ENCODE results near the gene EXOC6B.

DNA sequence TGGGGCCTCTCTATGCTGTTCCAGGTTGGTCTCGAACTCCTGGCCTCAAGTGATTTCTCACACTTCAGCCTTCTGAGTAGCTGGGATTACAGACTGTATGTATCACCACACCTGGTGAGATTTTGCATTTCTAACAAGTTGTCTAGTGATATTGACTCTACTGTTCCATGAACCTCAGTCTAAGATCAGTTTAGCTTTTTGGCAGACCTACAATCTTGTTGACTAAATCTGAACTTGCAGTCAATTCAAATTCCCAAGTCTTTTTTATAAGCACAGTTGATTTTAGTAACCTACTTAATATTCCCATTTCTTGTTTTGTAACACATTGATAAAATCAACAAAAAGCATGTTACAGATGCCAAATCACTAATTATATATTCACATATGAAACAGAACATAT lies 412.1 kb downstream of the EXOC6B start:
- TF ChIP-seq, protein P1, sequence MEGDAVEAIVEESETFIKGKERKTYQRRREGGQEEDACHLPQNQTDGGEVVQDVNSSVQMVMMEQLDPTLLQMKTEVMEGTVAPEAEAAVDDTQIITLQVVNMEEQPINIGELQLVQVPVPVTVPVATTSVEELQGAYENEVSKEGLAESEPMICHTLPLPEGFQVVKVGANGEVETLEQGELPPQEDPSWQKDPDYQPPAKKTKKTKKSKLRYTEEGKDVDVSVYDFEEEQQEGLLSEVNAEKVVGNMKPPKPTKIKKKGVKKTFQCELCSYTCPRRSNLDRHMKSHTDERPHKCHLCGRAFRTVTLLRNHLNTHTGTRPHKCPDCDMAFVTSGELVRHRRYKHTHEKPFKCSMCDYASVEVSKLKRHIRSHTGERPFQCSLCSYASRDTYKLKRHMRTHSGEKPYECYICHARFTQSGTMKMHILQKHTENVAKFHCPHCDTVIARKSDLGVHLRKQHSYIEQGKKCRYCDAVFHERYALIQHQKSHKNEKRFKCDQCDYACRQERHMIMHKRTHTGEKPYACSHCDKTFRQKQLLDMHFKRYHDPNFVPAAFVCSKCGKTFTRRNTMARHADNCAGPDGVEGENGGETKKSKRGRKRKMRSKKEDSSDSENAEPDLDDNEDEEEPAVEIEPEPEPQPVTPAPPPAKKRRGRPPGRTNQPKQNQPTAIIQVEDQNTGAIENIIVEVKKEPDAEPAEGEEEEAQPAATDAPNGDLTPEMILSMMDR (IDR thresholded peaks at IDR 0.05) = no peak
- no peak for TF ChIP-seq POLR2A (IDR thresholded peaks at IDR 0.05)

Data from heart left ventricle (tissue), 13 donors.